ENCODE measurements around the gene APRT. TPM values are rescaled to one million over a fixed set of nuclear protein-coding genes. Genes with fewer than 3 reads are reported as not detected.

Gene APRT
- total RNA-seq, 1 donor from 2014 or later: 85.2 TPM

DNA sequence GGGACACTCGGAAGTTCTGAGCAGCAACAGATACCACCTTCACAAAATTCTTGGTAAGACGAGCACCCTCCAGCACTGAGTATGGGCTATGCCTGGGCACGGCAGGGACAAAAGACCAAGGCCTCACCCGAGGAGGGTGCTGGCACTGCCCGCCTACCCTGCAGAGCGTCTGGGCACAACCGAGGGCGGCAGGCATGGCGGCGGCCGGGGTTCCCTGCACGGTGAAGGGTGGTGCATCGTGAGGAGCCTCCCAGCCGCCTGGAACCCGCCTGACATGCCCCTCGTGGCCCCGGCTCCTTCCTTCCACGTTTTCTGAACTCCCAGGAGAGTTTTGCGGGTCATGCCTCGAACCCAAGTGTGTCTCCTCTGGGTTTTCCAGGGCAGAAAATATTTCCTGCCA is 26.1 kb upstream of the APRT start:
- DNase-seq: no peak
- Histone ChIP-seq H3K27ac (no peak overlapping the region), H3K9me3 (no peaks in the 10 kb centered on the region), H3K4me3 (no peak overlapping the region), H3K4me1 (no peaks in the 10 kb centered on the region), H3K27me3 (no peaks in the 10 kb centered on the region), H3K36me3 (peaks cover 25% of the 10 kb centered on the region)
- TF ChIP-seq CTCF (IDR thresholded peaks at IDR 0.05): no peak
- intact Hi-C loops (cut with DNase I): no loop called here
- no peak for ATAC-seq

- Histone ChIP-seq H3K36me3 (peaks cover 20% of the 10 kb centered on the region), H3K4me1 (no peaks in the 10 kb centered on the region), H3K9me3 (no peaks in the 10 kb centered on the region), H3K4me3 (no peak overlapping the region), H3K27ac (no peak overlapping the region), H3K27me3 (no peaks in the 10 kb centered on the region)
- intact Hi-C loops (cut with DNase I): no loop called here
- DNase-seq (no peak), ATAC-seq (no peak)
- TF ChIP-seq CTCF (IDR thresholded peaks at IDR 0.05): no peak
Observed at GRCh38 chr16:88836791-88837190, 25.1 kb upstream of the APRT start.

DNA sequence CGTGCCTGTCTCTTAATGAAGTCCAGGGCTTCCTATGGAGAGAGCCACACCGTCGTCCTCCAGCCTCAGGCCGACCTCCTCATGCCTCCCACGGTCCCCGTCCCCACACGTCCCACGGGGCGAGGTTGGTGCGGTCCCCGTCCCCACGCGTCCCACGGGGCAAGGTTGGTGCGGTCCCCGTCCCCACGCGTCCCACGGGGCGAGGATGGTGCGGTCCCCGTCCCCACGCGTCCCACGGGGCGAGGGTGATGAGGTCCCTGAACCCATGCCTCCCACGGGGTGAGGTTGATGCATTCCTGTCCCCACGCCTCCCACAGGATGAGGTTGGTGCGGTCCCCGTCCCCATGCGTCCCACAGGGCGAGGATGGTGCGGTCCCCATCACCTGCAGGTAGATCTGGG is 24.1 kb upstream of the APRT start:
- DNase-seq (no peak), ATAC-seq (no peak)
- TF ChIP-seq CTCF (IDR thresholded peaks at IDR 0.05): no peak

GRCh38 chr16:88835383-88835782 is 23.7 kb upstream of the APRT start:
- no peaks in the 10 kb centered on the region for H3K27me3 ChIP-seq
- no peaks in the 10 kb centered on the region for H3K4me1 ChIP-seq
- DNase-seq (no peak), ATAC-seq (no peak)
- no peak overlapping the region for H3K27ac ChIP-seq
- H3K9me3 ChIP-seq: no peaks in the 10 kb centered on the region
- H3K4me3 ChIP-seq: no peak overlapping the region
- no peak for TF ChIP-seq CTCF (IDR thresholded peaks at IDR 0.05)
- intact Hi-C loops (cut with DNase I): no loop called here
- peaks cover 20% of the 10 kb centered on the region for H3K36me3 ChIP-seq

More for the DNA sequence above, 24.1 kb upstream of the APRT start:
- H3K9me3 ChIP-seq: no peaks in the 10 kb centered on the region
- H3K4me3 ChIP-seq: no peak overlapping the region
- no peaks in the 10 kb centered on the region for H3K4me1 ChIP-seq
- intact Hi-C loops (cut with DNase I): no loop called here
- H3K27ac ChIP-seq: no peak overlapping the region
- peaks cover 20% of the 10 kb centered on the region for H3K36me3 ChIP-seq
- no peaks in the 10 kb centered on the region for H3K27me3 ChIP-seq

DNA sequence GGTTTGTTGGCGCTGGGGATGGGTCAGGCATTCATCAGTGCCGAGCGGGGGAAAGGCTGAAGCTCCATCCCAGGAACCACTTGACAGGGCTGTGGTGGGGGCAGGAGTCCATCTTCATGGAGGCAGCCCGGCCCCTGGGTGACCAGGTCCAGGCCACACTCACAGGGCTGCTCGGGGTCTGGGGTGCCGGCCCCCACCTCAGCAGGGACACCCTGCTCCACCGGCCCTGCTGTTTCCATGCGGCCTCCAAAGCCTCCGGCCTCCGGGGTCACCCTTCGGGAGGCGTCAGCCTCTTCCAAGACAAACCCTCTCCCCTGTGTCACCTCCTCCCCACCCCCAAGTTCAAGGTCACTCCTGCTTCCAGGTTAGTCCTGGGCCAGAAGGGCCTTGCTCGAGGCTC is 22.9 kb upstream of the APRT start:
- Histone ChIP-seq H3K27ac (no peak overlapping the region), H3K36me3 (peaks cover 13% of the 10 kb centered on the region), H3K27me3 (no peaks in the 10 kb centered on the region), H3K4me3 (no peak overlapping the region), H3K4me1 (no peaks in the 10 kb centered on the region), H3K9me3 (no peaks in the 10 kb centered on the region)
- intact Hi-C loops (cut with DNase I): no loop called here
- DNase-seq (no peak), ATAC-seq (no peak)
- no peak for TF ChIP-seq CTCF (IDR thresholded peaks at IDR 0.05)

GRCh38 chr16:88833086-88833485 is 21.4 kb upstream of the APRT start:
- no peak for ATAC-seq
- no peak for TF ChIP-seq CTCF (IDR thresholded peaks at IDR 0.05)
- H3K4me1 ChIP-seq: no peaks in the 10 kb centered on the region
- H3K36me3 ChIP-seq: peaks cover 17% of the 10 kb centered on the region
- DNase-seq: no peak
- no peaks in the 10 kb centered on the region for H3K27me3 ChIP-seq
- intact Hi-C loops (cut with DNase I): no loop called here
- no peaks in the 10 kb centered on the region for H3K9me3 ChIP-seq
- no peak overlapping the region for H3K4me3 ChIP-seq
- H3K27ac ChIP-seq: no peak overlapping the region
